H4 (cell line): ENCODE data around the gene MMP27. TPM values are rescaled to one million over a fixed set of nuclear protein-coding genes. Genes with fewer than 3 reads are reported as not detected.

Source experiments
- total RNA-seq: library from RNA; depleted of rRNA; stranded (reverse); fragments of >200 nt; shearing (Covaris generic); gene quantifications from 2 replicates; pipeline ENCODE4 v1.2.3, GENCODE V29; 2014; rRNA removed

The MMP27 gene
- total RNA-seq, 1 experiment from 2014 or later = not detected

Other genes starting within 250 kb of the MMP27 start
- 0.06 TPM in 1 of 2 replicates, not detected in the other for gene MMP7, start 175.0 kb downstream of the MMP27 start, total RNA-seq
- gene MMP20, start 80.4 kb downstream of the MMP27 start, total RNA-seq = not detected in 2 replicates
- gene MMP8, start 19.2 kb upstream of the MMP27 start, total RNA-seq = not detected in 2 replicates
- gene MMP10, start 74.9 kb upstream of the MMP27 start, total RNA-seq = 0.33 TPM in 1 of 2 replicates, not detected in the other
- gene MMP1, start 92.4 kb upstream of the MMP27 start, total RNA-seq = 2.8 and 3.1 TPM in 2 replicates
- 46.7 and 64.3 TPM in 2 replicates for gene MMP3, start 137.8 kb upstream of the MMP27 start, total RNA-seq
- 0.41 and 1.5 TPM in 2 replicates for gene MMP12, start 169.2 kb upstream of the MMP27 start, total RNA-seq
- 14.9 and 15.8 TPM in 2 replicates for gene MMP13, start 250.0 kb upstream of the MMP27 start, total RNA-seq